Measurements from ENCODE around the gene MORC1. TPM values are rescaled to one million over a fixed set of nuclear protein-coding genes. Genes with fewer than 3 reads are reported as not detected.

The MORC1 gene
- total RNA-seq, 1 experiment from 2014 or later, result not detected

DNA sequence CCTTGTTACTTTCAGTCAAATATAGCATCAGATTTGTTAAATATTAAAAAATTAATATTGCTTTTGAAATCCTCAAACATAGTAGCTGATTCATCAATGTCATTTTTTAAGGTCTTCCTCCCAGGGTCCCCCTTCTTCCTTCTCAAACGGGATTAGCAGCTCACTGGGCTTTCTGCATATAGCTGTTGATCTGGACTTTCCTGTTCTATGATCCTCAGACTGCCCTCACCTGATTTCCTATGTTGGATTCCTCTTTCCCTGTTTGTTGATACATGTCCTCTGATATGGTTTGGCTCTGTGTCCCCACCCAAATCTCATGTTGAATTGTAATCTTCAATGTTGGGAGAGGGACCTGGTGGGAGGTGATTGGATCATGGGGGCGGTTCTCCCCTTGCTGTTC is 170.1 kb downstream of the MORC1 start:
- no peak for DNase-seq (ENCODE audit: extremely low read depth, low read depth)

DNA sequence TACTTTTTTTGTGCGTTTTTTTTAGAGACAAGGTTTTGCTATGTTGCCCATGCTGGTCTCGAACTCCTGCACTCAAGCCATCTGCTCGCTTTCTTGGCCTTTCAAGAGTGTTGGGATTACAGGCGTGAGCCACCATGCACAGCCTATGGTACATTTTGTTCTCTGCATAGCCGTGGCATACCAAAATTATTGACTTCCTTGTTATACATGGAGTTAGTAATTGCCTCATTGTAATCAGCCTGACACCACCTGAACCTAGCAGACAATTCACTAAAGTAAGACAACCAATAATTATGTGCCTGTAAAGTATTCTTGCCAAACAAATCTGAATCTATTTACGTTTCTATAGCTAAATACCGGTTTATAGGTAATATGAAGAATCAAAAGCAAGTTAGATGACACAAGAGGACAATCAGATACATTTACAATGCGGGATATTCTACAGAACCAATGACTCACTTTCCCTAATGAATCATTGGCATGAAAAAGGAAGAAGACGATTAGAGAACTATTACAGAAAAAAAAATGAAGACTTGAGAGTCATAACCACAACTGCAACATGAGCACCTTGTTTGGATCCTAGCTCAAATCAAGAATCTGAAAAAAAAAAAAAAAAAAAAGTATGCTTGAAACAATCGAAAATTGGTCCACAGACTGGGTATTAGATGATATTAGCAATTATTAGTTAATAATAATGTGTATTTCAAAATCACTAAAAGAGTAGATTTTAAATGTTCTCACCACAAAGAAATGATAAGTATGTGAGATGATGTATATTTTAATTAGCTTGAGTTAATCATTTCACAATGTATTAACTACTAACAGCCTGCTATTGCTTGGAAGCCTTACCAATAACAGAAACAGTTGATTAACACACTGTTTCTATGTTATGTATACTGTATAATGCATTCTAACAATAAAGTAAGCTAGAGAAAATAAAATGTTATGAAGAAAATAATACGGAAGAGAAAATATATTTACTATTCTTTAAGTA is 171.3 kb downstream of the MORC1 start:
- DNase-seq (ENCODE audit: extremely low read depth, low read depth), result no peak

DNA sequence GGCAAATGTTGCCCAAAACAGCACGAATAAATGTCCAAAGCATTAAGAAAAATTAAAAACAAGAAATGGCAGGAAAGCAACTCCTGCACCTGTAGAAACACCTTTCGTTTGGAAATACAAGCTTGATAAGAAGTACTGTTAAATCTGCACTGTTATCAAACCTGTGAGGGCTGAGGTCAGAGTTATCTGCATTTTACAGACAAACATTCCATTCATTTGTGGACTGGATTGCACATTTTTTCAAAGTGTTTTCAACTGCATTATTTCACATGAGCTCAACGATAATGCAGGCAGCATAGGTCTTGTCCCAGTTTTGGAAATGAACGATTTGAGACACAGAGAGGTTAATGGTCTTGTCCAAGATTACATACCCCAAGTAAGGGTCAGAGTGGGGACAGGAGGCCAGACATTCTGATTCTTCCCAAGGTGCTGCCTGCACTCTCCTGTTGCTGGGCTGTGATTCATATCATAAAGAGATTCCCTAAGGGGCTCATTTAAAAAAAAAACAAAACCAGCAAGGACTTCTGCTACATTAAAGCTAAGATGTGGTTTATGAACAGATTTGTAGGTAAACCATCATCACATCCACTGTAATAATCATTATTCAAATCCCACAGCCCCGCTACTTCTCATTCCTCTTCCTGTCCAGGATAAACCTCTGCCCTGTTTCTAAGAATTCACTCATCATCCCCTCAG is 177.2 kb downstream of the MORC1 start:
- DNase-seq (ENCODE audit: extremely low read depth, low read depth), result no peak

DNA sequence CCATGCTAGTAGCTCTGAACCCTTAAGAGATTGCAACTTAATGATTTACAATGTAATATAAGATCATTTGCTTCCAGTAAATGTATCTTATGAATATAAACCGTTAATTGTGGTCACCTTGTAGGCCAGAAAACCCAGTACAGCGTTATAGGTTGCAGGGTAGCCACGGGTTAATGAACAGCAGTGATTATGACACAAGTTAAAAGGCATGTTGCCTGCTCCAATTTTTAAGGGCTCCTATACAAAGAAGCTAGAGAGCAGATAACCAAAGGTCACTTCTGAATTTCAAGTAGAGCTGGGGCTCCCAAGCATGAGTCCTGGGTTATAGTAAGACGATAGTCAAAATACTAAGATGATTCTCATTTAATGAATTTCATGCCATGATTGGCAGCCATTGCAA is 177.8 kb downstream of the MORC1 start:
- no peak for DNase-seq (ENCODE audit: extremely low read depth, low read depth)

DNA sequence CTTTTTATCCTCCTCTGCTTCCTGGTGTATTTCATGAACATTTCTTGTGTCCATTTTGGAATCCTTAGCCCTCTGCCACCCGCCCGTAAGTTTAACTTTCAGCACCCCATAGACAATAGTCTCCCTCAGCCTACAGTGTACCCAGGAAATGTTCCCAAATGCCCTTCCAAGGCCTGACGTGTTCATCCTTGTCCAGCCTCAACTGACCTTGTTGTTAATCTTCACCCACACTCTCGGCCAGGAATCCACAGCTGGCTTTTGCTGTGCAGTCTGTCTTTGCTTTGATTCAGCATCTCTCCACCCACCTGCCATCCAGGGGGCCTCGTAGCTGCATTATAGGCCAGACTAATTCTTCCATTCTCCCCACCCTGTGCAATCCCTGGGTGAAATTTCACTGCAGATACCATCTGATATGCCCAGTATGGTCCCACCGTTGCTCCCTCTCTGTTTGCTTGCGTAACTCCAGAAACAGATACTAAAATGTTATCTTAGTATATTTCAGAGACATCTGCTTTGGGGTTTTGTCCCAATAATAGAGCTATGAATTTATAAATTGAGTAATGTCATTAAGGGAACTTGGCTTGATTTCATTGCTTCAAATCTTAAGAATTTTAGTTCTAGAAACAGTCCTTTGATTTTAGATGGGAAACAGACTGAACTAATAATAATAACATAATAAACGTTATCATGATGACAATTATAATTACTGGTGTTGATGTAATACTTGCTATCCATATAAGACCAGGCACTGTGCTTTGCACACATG is 180.8 kb downstream of the MORC1 start:
- no peak for DNase-seq (ENCODE audit: extremely low read depth, low read depth)

DNA sequence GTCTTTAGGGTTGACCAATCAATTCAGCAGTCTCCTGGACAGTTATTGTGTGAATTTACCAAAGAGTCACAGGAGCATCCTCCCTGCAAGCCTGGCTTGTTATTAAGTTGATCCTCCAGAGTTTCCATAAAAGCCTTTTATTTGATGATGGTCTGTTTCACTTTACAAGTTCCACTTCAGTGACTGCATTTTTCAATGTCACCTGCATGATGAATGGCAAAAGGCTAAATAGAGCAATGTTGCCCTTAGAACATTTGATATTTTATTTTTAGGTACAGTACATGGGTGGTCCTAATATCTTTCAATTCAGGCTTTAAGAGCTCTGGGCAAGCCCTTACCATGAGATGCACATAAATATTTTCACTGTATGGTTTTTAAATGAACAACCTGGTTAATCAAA is 186.9 kb downstream of the MORC1 start:
- no peak for DNase-seq (ENCODE audit: extremely low read depth, low read depth)

DNA sequence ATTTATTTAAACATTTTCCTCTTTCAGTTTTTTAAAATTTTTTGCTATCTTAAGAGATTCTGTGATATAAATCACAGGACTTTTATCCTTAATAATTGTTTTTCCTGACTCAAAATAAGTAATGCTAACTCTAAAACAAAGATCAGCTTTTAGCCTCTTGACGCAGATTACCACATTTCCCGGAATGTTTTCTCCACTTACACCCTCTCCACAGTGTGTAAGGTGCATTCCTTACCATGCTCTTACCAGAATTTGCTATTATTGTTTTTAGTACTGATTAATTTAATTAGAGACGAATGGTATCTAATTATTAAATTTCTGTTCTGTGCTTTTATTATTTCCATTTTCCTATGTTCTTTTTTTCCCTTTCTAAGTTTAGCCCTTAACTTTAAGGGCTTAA is 199.1 kb downstream of the MORC1 start:
- DNase-seq (ENCODE audit: extremely low read depth, low read depth), result no peak

DNA sequence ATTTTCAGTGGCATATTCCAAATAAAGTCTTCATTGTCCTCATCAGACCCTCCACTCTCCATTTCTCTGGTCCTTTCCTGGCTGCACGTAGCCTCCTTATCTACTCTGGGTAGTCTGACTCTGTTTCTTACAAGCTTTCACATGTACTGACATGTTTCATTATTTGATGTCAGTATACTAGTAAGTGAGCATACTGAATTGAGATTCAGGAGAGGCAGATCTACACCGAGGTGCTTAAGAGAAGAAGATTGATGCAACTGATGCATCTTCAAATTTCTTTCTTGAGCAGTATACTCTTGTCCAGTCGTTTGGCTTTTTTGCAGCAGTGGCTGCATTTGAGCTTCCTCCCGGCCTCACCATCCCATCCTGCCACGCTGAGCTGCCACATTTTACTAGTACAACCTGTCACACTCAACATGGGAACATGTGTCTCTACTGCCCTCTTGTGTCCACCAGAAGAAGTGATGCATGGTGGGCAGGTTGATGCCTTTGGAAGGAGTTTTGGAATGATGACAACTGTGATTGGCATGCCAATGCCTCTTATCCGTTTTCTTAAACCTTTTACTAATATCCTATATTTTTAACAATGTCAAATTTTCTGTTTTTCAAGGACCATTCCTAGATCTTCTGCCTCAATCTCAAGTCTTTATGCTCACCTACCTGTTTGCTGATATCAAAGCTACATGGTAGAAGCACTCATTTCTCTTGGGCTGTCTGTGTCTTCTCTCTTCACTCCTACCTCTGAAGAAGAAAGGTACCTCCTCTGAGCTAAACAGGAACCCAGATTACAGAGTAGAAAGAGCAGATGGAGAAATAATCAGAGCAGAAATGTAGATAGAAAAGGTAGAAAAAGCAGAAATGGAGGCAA is 202.9 kb downstream of the MORC1 start:
- peak; percentile 68 for DNase-seq (ENCODE audit: extremely low read depth, low read depth)

DNA sequence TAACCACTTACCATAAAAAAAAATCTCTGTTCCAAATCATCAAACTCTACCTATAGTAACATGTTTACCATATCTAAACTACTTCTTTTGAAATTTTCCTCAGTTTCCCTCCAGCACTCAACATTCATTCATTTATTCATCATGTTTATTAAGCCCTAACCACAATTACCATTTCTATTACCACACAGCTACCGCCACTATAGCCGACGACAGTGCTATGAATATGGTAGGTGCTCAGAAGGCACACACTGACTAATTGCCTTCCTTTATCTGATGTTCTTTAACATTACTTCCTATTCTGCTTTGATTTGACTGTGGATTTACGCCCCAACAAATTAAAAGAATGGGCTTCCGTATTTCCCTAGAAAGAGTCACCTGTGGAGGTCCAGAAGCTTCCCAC is 208.1 kb downstream of the MORC1 start:
- no peak for DNase-seq (ENCODE audit: extremely low read depth, low read depth)

Small RNAs within 50 kb of the gene (small RNA-seq; reads per million reads assigned to genes)
- gene RF00012, result 0 to 0.12 reads per million in 2 experiments

Other genes starting within 250 kb of the MORC1 start
- gene GUCA1C, start 164.3 kb downstream of the MORC1 start, total RNA-seq (2014; rRNA removed; shearing (Covaris generic)), result not detected in 2 replicates
- gene C3orf85, start 18.6 kb upstream of the MORC1 start, total RNA-seq (2014; rRNA removed; shearing (Covaris generic)), result not detected in 2 replicates
- gene DPPA2, start 198.4 kb upstream of the MORC1 start, total RNA-seq (2014; rRNA removed; shearing (Covaris generic)), result not detected in 2 replicates
- gene DPPA4, start 219.4 kb upstream of the MORC1 start, total RNA-seq (2014; rRNA removed; shearing (Covaris generic)), result not detected in 2 replicates

Measured in NCI-H460 (cell line).